ENCODE results near the gene GYPE. TPM values are rescaled to one million over a fixed set of nuclear protein-coding genes. Genes with fewer than 3 reads are reported as not detected.
A peak's percentile ranks its signal among the peaks of the same experiment; 100 is the strongest.
"Not testable (repeated sequence)": the region's sequence is repeated elsewhere in the genome, so short reads cannot be mapped to it uniquely, and the experiment has no call there.

The GYPE gene
- not detected in 2 replicates for total RNA-seq (2014; rRNA removed; shearing (Covaris generic))

DNA sequence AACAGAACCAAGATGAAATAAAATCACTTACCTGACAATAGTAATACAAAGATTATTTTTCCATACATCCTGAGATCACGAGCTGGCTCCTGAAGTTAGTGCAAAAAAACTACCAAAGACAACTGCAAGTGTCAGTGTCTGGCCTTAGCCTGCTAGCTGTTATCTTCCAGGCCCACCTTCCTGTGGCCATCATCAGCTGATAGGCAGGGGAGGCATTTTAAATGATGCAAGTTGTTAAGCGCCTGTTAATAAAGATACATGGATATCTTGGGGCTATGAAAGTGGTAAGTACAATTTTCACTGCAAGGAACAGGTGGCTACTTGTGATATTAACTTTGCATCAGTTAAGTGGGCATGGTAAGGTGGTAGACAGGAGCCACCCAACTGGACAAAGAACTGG is at the start of gene GYPE:
Gene GYPE (minus strand): TSS at position 120 of the 400 bp plus-strand sequence. CDS start 52 bp downstream, at position 68.
- DNase-seq (ENCODE audit: low read depth) = not testable (repeated sequence)

DNA sequence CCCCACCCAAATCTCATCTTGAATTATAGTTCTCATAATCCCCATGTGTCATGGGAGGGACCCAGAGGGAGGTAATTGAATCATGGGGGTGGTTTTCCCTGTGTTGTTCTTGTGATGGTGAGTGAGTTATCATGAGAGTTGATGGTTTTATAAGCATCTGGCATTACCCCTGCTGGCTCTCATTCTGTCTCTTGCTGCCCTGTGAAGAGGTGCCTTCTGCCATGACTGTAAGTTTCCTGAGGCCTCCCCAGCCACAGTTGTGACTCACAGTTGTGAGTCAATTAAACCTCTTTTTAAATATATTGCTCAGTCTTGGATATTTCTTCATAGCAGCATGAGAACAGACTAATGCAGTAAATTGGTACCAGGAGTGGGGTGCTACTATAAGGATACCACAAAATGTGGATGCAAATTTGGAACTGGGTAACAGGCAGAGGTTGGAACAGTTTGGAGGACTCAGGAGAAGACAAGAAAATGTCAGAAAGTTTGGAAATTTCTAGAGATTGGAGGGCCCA is 46.2 kb upstream of the GYPE start:
- DNase-seq (ENCODE audit: low read depth) = not testable (repeated sequence)

GRCh38 chr4:143950967-143951366 is 45.6 kb upstream of the GYPE start:
- peak; percentile 1 for DNase-seq (ENCODE audit: low read depth)

GRCh38 chr4:143950185-143950584 is 44.8 kb upstream of the GYPE start:
- DNase-seq (ENCODE audit: low read depth) = not testable (repeated sequence)

GRCh38 chr4:143947493-143947892 is 42.1 kb upstream of the GYPE start:
- DNase-seq (ENCODE audit: low read depth) = not testable (repeated sequence)

DNA sequence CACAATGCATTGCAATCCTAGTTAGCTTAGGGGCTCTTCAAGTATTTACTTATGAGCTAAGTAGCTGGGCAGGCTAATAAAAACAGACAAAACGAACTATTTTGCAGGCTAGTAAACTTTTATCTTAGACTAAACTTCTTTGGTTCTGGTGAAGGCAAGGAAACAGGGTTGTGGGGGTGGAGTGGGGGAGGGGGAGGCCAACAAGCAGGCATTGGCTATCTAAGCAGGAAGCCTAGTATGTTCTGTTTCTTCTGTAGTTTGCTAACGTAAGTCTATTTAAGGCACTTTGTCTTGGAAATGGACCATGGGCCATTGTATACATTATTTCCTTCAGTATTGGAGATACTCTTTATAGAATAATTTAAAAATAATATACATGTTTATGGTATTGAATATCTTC is 35.3 kb upstream of the GYPE start:
- not testable (repeated sequence) for DNase-seq (ENCODE audit: low read depth)

- no peak for DNase-seq (ENCODE audit: low read depth)
These were observed 34.2 kb upstream of the GYPE start for GRCh38 chr4:143939528-143939927.

DNA sequence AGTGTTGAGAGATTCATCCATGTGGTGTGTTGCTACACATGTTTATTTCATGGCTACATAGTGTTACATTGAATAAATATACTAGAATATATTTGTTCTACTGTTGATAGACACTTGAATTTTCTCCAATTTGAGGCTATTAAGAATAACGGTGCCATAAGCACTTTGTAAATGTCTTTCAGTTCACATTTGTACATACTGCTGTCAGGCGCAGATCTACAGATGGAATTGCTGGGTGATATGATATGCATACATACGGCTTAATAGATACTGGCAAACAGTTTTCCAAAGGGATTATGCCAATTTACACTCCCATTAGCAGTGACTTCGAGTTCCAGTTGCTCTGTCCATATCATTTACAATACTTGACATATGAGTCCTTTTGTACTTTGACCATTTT is 33.5 kb upstream of the GYPE start:
- not testable (repeated sequence) for DNase-seq (ENCODE audit: low read depth)

- no peak for DNase-seq (ENCODE audit: low read depth)
These were observed 15.8 kb upstream of the GYPE start for GRCh38 chr4:143921181-143921580.

DNA sequence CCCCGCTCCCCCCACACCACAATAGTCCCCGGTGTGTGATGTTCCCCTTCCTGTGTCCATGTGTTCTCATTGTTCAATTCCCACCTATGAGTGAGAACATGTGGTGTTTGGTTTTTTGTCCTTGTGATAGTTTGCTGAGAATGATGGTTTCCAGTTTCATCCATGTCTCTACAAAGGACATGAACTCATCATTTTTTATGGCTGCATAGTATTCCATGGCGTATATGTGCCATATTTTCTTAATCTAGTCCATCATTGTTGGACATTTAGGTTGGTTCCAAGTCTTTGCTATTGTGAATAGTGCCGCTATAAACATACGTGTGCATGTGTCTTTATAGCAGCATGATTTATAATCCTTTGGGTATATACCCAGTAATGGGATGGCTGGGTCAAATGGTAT is 11.1 kb upstream of the GYPE start:
- not testable (repeated sequence) for DNase-seq (ENCODE audit: low read depth)

DNA sequence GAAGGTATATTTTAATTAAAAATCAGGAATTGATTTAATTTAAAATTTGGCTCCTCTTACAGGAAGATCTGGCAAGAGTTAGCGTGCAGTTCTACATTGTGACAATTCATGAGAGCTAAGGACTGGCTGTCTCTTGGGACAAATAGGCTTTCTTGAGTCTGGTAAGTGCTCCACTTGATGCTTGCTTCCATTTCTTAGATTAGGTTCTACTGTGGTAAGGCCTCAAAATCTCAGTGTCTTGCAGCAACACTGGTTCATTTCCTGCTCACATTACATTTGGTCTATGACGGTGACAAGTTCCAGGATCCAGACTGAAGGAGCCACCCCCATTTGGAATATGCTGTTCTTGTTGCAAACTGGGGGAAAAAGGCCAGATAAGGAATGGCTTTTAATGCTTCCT is 7.1 kb upstream of the GYPE start:
- not testable (repeated sequence) for DNase-seq (ENCODE audit: low read depth)

GRCh38 chr4:143911528-143912417 is 6.4 kb upstream of the GYPE start:
- not testable (repeated sequence) for DNase-seq (ENCODE audit: low read depth)

GRCh38 chr4:143910906-143911305 is 5.5 kb upstream of the GYPE start:
- not testable (repeated sequence) for DNase-seq (ENCODE audit: low read depth)

DNA sequence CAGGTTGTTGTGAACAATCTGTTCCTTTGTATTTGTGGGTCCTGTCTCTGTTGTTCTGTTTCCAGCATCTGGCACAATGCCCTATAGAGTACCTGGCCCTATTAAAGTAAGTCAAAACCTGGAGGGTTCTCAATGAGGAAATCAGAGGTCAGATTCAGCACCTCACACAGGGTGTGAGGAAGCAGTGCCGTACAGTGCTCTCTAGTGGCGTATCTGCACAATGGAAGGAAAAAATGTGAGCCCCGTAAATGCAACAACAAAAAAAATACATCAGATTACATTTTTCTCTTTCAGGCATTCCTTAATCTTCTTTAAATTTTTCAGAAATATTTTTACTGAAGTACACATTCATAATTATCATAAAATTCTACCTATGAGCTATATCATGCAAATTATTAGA is 2.5 kb upstream of the GYPE start:
- DNase-seq (ENCODE audit: low read depth) = peak; percentile 5

DNA sequence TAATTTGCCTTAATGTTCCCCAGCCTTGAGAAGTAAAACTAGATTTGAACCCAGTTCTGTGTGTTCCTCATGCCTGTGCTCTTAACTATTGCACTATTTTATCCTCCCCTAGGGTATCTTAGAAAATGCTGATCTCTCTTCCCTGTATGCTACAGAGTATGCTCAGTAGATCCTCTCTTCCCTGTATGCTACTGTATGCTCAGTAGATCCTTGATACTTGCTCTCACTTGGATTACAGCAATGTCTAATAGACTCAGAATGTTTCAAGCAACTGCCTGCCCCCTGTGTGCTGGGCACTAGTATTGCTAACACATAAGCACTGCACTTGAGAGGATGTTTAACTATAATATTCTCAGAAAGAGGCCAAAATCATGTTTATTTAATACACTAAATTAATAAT is 928 bp downstream of the GYPE start:
- DNase-seq (ENCODE audit: low read depth) = not testable (repeated sequence)

DNA sequence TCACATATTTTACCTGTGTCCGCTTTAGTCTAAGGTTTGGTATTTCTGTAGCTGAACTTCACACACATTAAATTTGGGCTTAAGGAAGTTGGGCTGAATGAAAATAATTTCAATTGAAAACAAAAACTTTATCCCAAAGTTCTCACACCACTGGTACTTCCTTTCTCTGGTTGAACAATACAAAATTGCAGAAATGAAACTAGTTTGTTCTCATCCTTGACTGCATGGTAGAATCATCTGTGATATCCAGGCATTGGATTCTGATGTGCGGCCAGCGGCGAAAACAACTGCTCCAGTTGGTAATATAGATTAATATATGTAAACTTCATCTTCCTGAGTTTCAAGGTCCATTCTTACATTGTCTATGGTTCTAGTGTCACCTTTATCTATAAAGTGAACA is 15.0 kb downstream of the GYPE start:
- DNase-seq (ENCODE audit: low read depth) = not testable (repeated sequence)

GRCh38 chr4:143888189-143888588 is 17.2 kb downstream of the GYPE start:
- not testable (repeated sequence) for DNase-seq (ENCODE audit: low read depth)

GRCh38 chr4:143884965-143885364 is 20.4 kb downstream of the GYPE start:
- DNase-seq (ENCODE audit: low read depth) = not testable (repeated sequence)

- DNase-seq (ENCODE audit: low read depth) = no peak
These were observed 21.8 kb downstream of the GYPE start for GRCh38 chr4:143883529-143883928.

- DNase-seq (ENCODE audit: low read depth) = no peak
These were observed 22.5 kb downstream of the GYPE start for GRCh38 chr4:143882892-143883291.

DNA sequence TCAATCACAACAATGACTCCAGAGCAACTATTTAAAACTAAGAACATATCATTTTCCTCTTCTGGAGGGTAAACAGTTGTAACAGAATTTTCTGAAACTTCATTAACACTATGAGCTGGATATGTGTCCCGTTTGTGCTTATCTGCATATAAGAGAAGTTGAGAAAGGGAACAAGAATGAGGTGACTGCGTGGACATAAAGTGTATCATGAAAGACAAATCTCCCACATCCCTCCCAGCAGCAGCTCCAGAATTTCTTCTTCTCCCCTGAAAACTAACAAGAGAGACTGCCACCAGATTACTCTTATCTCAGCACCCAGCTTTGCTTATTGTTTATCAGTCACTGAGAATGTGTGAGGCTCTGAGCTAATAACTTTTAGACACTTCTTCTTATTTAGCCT is 25.8 kb downstream of the GYPE start:
- not testable (repeated sequence) for DNase-seq (ENCODE audit: low read depth)

GRCh38 chr4:143875357-143875756 is 30.0 kb downstream of the GYPE start:
- not testable (repeated sequence) for DNase-seq (ENCODE audit: low read depth)
